SW 1271 (cell line): Measurements from ENCODE around the gene C4orf36.
"Not testable (repeated sequence)": the region's sequence is repeated elsewhere in the genome, so short reads cannot be mapped to it uniquely, and the experiment has no call there.

Source experiments
- DNase-seq, 2 experiments: peaks; one replicate each; lab custom pipeline; 2025; lab: John Stamatoyannopoulos, UW

The C4orf36 gene

DNA sequence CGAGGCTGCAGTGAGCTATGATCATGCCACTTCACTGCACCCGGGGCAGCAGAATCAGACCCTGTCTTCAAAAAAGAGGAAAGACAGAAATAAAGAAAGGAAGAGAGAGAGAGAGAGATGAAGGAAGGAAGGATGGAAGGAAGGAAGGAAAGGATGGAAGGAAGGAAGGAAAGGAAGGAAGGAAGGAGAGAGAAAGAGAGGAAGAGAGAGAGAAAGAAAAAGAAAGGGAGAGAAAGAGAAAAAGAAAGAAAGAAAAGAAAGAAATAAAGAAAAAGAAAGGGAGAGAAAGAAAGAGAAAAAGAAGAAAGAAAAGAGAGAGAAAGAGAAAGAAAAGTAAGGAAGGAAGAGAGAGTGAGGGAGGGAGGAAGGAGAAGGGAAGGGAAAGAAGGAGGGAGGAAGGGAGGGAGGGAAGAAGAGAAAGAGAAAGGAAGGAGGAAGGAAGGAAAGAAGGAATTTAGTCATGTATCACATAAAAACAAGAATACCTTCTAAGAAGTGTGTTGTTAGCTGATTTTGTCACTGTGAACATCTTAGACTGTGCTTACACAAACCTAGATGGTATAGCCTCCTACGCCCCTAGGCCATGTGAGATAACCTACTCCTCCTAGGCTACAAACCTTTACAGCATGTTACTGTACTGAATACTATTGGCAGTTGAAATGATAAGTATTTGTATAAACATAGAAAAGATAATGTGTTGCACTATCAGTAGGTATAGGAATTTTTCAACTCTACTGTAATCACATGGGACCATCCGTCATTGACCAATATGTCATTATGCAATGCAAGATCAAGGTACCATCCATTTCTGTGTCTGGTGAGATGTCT is 25.2 kb upstream of the C4orf36 start:
- no peak for DNase-seq

DNA sequence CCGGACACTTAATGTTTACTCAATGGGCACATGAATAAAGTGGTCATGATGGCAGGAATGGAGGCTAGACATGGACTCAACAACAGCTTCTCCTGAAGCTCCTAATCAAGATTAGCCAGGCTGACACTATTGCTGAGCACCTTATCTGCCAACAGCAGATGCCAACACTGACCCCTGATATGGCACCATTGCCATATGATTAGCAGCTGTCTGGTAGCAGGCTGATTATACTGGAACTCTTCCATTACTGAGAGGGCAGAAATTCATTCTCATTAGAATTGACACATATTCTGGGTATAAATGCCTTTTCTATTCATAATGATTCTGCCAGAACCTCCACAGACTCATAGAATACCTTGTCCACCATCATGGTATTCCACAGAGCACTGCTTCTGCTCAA is 24.2 kb upstream of the C4orf36 start:
- no peak for DNase-seq

GRCh38 chr4:86910820-86911684 is 18.8 kb upstream of the C4orf36 start:
- DNase-seq = no peak

GRCh38 chr4:86910369-86910768 is 18.1 kb upstream of the C4orf36 start:
- DNase-seq = no peak

DNA sequence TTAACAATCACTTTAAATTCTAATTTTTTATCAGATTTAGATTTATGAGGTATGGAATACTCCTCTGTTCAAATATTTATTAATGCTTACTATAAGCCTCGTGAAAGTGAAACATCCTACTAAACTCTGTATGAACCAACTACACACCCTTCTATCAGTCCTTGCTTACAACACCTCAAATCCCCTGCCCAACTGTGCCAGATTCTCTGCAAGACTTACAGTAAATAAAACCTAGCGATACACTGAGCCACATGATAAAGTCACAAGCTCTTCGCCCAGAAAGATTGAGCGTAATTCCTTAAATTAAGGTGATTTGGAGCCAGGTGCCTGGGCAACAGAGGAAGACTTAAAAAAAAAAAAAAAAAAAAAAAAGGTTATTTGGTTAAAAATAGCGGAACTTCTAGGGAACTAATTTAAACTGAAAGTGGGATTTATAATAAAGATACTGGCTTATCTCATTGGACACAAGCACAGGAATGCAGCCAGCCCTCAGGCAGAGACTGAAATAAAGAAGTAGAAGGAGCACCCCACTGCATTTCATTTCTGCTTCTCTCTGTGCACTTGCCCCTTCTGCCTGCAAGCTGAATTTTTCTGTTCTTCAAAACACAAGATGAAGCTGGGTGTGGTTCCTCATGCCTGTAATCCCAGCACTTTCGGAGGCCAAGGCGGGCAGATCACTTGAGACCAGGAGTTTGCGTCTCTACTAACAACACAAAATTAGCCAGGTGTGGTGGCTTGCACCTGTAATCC is 17.5 kb upstream of the C4orf36 start:
- no peak for DNase-seq

- no peak for DNase-seq
Measured at GRCh38 chr4:86908251-86908657, 16.0 kb upstream of the C4orf36 start.

DNA sequence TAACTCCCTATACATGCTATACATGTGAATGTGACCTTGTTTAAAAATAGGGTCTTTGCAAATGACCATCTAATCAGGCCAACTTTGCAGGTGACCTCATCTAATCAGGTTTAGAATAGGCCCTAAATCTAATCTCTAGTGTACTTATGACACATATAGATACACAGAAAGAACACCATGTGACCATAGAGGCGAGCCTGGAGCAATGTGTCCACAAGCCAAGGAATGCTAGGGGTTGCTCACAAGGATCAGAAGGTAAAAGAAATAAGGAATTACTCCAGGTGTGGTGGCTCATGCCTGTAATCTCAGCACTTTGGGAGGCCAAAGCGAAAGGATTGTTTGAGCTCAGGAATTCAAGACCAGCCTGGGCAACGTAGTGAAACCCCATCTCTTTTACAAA is 9.6 kb upstream of the C4orf36 start:
- no peak for DNase-seq

- DNase-seq = no peak
Measured at GRCh38 chr4:86898562-86898961, 6.3 kb upstream of the C4orf36 start.

DNA sequence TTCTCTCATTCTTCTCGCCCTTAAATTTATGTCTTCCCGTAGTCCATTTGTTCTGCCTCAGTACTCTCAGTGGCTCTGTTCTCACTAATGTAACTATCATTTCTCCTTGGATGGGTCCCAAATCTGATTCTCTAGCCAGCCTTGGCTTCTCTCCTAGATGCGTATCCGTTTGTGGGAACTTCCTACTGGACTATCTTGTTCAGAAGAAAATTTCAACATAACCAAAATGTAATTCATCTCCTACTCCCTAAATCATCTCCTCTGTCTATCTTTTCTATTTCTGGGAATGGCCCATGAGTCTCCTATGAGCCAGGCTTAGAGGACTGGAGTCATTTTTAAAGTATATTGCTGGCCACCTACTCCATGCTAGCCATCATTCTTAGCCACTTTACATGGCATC is 4.4 kb upstream of the C4orf36 start:
- DNase-seq = no peak

DNA sequence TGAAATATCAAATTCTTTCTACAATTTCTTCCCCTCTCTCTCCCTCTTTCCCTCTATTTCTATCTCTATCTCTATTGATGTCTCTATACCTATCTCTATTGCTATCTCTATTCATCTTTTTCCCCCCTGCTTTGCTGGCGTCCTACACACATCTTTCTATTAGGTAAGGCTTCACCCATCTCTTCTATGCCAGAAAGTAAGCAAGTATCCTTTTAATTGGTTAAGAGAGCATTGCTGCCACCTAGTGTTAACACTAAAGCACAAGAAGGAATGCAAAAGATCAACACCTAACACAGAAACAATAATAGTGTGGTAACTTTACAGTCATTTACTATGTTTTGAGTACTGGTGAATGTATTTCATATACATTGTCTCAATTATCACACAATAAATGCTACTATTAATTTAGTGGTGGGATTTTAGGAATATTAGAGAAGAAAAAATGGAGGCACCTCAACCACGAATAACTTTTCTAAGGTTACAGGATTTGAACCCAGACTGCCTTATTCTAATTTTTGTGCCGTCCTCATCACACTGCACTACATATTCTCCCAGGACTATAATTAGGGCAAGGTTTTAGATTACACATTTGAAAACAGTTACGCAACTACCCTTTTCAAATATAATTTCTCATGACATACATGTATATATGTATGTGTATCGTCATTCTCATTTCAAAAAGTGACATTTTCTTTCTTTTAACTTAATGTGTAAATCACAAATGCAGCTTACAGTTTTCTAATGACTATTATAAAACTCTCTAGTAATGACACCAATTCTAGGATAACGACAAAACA is 3.7 kb upstream of the C4orf36 start:
- DNase-seq = peak in 1 of 2 experiments; percentile 68

- no peak for DNase-seq
Measured at GRCh38 chr4:86894455-86894854, 2.2 kb upstream of the C4orf36 start.

- no peak for DNase-seq
Measured at GRCh38 chr4:86893136-86893535, 914 bp upstream of the C4orf36 start.

- no peak for DNase-seq
Measured at GRCh38 chr4:86892636-86892960, 376 bp upstream of the C4orf36 start.

- DNase-seq = no peak
Measured at GRCh38 chr4:86890790-86891189, 1.4 kb downstream of the C4orf36 start.

DNA sequence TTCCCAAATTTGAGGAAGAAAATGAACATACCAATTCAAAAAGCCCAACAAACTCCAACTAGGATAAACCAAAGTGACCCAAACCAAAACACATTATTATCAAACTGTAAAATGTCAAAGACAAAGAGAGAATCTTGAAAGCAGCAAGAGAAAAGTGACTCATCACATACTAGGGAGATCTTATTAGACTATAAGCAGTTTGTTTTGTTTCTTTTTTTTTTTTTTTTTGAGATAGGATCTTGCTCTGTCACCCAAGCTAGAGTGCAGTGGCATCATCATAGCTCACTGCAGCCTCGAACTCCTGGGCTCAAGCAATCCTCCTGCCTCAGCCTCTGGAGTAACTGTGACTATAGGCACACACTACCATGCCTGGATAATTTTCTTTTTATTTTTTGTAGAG is 12.6 kb downstream of the C4orf36 start:
- no peak for DNase-seq

DNA sequence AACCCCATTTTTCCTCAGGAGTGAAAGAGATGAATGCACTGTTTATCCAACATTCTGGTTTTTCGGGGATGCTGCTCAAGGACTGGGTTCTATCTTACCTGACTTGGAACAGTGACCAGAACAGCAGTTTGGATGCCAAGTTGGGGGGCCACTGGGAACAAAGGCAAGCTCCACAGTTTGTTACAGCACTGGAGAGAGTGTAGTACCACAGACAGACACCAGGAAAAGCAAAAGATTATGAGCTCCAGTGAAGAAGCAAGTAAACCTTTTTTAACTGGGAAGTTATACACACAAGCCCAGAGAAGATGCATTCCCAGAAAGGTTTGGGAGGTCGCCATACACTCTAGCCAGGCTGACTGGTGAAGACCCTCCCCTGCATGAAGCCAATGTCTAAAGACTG is 13.6 kb downstream of the C4orf36 start:
- DNase-seq = no peak

GRCh38 chr4:86876894-86877685 is 15.1 kb downstream of the C4orf36 start:
- DNase-seq = no peak

- not testable (repeated sequence) for DNase-seq
Measured at GRCh38 chr4:86875436-86875835, 16.8 kb downstream of the C4orf36 start.

- no peak for DNase-seq
Measured at GRCh38 chr4:86872135-86872534, 20.1 kb downstream of the C4orf36 start.

DNA sequence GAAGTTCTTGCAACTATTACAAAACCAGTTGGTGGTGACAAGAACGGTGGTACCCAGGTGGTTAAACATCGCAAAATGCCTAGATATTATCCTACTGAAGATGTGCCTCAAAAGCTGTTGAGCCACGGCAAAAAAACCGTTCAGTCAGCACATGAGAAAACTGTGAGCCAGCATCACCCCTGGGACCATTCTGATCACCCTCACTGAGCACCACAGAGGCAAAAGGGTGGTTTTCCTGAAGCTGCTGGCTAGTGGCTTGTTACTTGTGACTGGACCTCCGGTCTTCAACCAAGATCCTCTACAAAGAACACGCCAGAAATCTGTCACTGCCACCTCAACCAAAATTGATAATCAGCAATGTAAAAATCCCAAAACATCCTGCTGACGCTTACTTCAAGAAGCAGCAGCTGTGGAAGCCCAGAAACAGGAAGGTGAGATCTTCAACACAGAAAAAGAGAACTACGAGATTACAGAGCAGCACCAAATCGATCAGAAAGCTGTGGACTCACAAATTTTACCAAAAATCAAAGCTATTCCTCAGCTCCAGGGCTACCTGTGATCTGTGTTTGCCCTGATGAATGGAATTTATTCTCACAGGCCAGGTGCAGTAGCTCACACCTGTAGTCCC is 21.7 kb downstream of the C4orf36 start:
- DNase-seq = no peak
